AG08395 (cell line): ENCODE data around the gene UBL4B.
A peak's percentile ranks its signal among the peaks of the same experiment; 100 is the strongest.

Source experiments
- DNase-seq: peaks from one replicate; pipeline ENCODE4 v3.0.0; 2012; ENCODE audit warnings: mixed read lengths, low spot score

UBL4B gene

GRCh38 chr1:110155878-110156522 is 43.8 kb downstream of the UBL4B start:
- peak; percentile 87 for DNase-seq

GRCh38 chr1:110158261-110158660 is 46.0 kb downstream of the UBL4B start:
- DNase-seq = no peak

- DNase-seq = no peak
Measured at GRCh38 chr1:110159168-110159567, 46.9 kb downstream of the UBL4B start.

- DNase-seq = no peak
Measured at GRCh38 chr1:110160538-110161100, 48.4 kb downstream of the UBL4B start.

- DNase-seq = no peak
Measured at GRCh38 chr1:110161165-110161564, 48.9 kb downstream of the UBL4B start.

GRCh38 chr1:110161849-110162248 is 49.6 kb downstream of the UBL4B start:
- DNase-seq = no peak
